Measurements from ENCODE around the gene RPL19. TPM values are rescaled to one million over a fixed set of nuclear protein-coding genes. Genes with fewer than 3 reads are reported as not detected.

RPL19 gene
- total and polyA plus RNA-seq, 3 donors from 2014 or later = 954 to 1,741 (median 1,719) TPM

- intact Hi-C loops (cut with DNase I; ENCODE audit: low total_unique reads) = no loop called here
- no peak for DNase-seq
- 56 to 100% methylated on average over 1 of the region's 2 CpGs for WGBS, 2 donors
- H3K27me3 ChIP-seq = no peaks in the 10 kb centered on the region
- H3K9me3 ChIP-seq = no peaks in the 10 kb centered on the region
- H3K4me1 ChIP-seq = peaks cover 11% of the 10 kb centered on the region
- no peak overlapping the region for H3K27ac ChIP-seq
- no peak overlapping the region for H3K4me3 ChIP-seq
- H3K36me3 ChIP-seq (ENCODE audit: low read depth, missing control alignments) = no peaks in the 10 kb centered on the region
- TF ChIP-seq POLR2A (IDR thresholded peaks at IDR 0.05) = no peak
- TF ChIP-seq CTCF (IDR thresholded peaks at IDR 0.05) = no peak
Measured at GRCh38 chr17:39227364-39227919, 27.4 kb downstream of the RPL19 start.

- Histone ChIP-seq H3K27ac (no peak overlapping the region), H3K4me1 (peaks cover 6% of the 10 kb centered on the region), H3K9me3 (no peaks in the 10 kb centered on the region), H3K36me3 (ENCODE audit: low read depth, missing control alignments) (no peaks in the 10 kb centered on the region), H3K4me3 (no peak overlapping the region), H3K27me3 (no peaks in the 10 kb centered on the region)
- intact Hi-C loops (cut with DNase I; ENCODE audit: low total_unique reads) = no loop called here
- no peak for TF ChIP-seq POLR2A (IDR thresholded peaks at IDR 0.05)
- no peak for TF ChIP-seq CTCF (IDR thresholded peaks at IDR 0.05)
- no peak for DNase-seq
- WGBS, 2 donors = 78 to 82% methylated on average over 10 to 11 of the region's 11 CpGs
Measured at GRCh38 chr17:39229274-39229913, 29.3 kb downstream of the RPL19 start.

GRCh38 chr17:39230361-39230760 is 30.3 kb downstream of the RPL19 start:
- no peak for DNase-seq
- Histone ChIP-seq H3K4me3 (no peak overlapping the region), H3K9me3 (no peaks in the 10 kb centered on the region), H3K27ac (no peak overlapping the region), H3K4me1 (peaks cover 6% of the 10 kb centered on the region), H3K36me3 (ENCODE audit: low read depth, missing control alignments) (no peaks in the 10 kb centered on the region), H3K27me3 (no peaks in the 10 kb centered on the region)
- intact Hi-C loops (cut with DNase I; ENCODE audit: low total_unique reads) = no loop called here
- TF ChIP-seq CTCF (IDR thresholded peaks at IDR 0.05) (no peak), POLR2A (IDR thresholded peaks at IDR 0.05) (no peak)
- WGBS, 2 donors = 33 to 88% methylated on average over 1 of the region's 1 CpG

GRCh38 chr17:39231091-39231561 is 31.0 kb downstream of the RPL19 start:
- H3K27me3 ChIP-seq = no peaks in the 10 kb centered on the region
- WGBS, 2 donors = 60 to 61% methylated on average over 9 to 10 of the region's 10 CpGs
- intact Hi-C loops (cut with DNase I; ENCODE audit: low total_unique reads) = no loop called here

More at GRCh38 chr17:39231091-39231561, 31.0 kb downstream of the RPL19 start:
- no peaks in the 10 kb centered on the region for H3K9me3 ChIP-seq
- H3K4me1 ChIP-seq = peaks cover 2% of the 10 kb centered on the region
- H3K4me3 ChIP-seq = no peak overlapping the region
- no peak for TF ChIP-seq CTCF (IDR thresholded peaks at IDR 0.05)
- no peak for TF ChIP-seq POLR2A (IDR thresholded peaks at IDR 0.05)
- DNase-seq = no peak
- no peaks in the 10 kb centered on the region for H3K36me3 ChIP-seq (ENCODE audit: low read depth, missing control alignments)
- no peak overlapping the region for H3K27ac ChIP-seq

Measured in testis (tissue), 3 donors.